B cell (primary cell): ENCODE results near the gene SDK1.

Experiments used
- EZH2 ChIP-seq: IDR thresholded peaks from 2 replicates; pipeline ENCODE4 v1.6.1; 2012; ENCODE audit warnings: borderline replicate concordance, low read depth, mild to moderate bottlenecking, moderate library complexity, low read length; ENCODE audit not compliant: insufficient read depth, poor library complexity, severe bottlenecking
- TF ChIP-seq, protein P1 (sequence below): fragments of 200-600 bp; IDR thresholded peaks from one replicate; pipeline ENCODE4 v1.8.0; 2022; ENCODE audit warnings: antibody characterized with exemption, mild to moderate bottlenecking

DNA sequence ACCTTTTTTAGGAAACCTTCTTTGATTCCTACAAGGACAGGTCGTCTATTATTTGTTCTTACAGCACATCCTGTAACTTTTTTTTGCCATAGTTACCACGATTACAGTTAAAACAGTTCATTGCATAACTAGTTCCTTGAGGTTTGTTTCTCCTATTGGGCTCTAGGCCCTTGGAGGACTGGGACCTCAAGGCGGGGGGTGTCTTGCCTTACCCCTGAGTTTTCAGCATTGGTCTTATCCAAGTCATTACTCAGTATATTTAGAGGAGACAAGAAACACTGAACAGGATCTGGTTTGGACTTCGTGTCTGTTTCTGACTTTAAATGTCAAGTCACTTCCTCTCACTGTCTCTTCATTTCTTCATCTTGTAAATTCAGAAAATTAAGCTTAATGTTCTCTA, 369.8 kb downstream of the SDK1 start:
- TF ChIP-seq, protein P1, sequence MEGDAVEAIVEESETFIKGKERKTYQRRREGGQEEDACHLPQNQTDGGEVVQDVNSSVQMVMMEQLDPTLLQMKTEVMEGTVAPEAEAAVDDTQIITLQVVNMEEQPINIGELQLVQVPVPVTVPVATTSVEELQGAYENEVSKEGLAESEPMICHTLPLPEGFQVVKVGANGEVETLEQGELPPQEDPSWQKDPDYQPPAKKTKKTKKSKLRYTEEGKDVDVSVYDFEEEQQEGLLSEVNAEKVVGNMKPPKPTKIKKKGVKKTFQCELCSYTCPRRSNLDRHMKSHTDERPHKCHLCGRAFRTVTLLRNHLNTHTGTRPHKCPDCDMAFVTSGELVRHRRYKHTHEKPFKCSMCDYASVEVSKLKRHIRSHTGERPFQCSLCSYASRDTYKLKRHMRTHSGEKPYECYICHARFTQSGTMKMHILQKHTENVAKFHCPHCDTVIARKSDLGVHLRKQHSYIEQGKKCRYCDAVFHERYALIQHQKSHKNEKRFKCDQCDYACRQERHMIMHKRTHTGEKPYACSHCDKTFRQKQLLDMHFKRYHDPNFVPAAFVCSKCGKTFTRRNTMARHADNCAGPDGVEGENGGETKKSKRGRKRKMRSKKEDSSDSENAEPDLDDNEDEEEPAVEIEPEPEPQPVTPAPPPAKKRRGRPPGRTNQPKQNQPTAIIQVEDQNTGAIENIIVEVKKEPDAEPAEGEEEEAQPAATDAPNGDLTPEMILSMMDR, result no peak
- TF ChIP-seq EZH2, result no peak
